CD4-positive, alpha-beta T cell treated with Interleukin-6 at 100 ng/mL for 8 hours (primary cell): ENCODE measurements around the gene PROCA1.
"Not testable (repeated sequence)": the region's sequence is repeated elsewhere in the genome, so short reads cannot be mapped to it uniquely, and the experiment has no call there.

Experiments
- DNase-seq: peaks from one replicate; pipeline ENCODE4 v3.0.0-alpha.2; 2020; ENCODE audit warnings: mixed read lengths, low spot score

PROCA1 gene

DNA sequence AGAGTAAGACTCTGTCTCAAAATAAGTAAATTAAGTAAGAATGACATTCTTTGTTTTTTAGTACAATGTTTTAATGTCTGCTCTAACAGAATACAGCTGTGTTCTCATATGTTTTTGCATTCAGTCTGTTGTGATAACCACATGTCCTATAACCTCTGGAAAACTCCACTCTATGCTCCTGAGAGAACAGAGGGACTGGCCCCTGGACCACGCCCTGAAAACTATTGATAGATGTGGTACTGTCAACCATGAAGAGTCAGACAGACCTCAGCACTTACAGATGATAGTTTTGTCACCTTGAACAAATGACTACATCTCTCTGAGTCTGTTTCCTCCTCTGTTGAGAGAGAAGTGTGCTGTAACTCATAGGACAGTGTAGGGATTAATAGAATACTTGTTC, 41.8 kb downstream of the PROCA1 start:
- DNase-seq: no peak

DNA sequence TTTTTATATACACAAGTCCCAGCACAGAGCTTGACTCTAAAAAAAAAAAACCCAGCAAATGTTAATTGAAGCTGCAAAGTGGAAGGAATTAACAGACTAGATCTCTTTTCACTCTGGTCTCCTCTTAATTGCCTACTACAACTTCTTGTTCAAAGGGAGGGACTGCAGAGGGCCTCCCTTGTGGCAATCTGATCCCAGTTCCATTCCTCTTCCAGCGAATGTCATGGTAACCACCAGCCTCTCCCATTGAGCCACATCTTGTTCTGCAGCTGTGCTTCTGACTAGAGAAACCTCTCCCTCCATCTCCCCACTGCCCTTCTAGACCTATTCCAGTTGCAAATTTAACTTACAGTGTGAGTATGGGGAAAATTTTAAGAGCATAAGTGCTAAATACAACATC, 43.8 kb downstream of the PROCA1 start:
- no peak for DNase-seq

DNA sequence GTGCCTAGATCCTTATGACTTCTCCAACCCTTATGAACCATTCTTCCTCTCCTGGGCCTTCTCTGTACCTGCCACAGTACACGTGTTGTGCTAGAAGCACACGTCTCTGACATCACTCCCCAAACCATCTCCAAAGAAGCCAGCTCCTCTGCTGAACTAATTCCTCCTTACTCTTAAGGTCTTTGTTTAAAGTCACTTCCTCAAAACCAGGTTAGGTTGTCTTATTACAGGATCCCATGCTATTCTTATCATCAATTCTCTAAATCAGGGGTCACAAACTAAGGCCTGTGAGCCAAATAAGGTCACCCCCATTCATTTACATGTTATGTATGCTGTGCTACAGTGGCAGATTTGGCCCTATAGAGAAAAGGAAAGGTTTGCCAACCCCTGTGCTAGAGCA, 45.7 kb downstream of the PROCA1 start:
- DNase-seq: no peak

DNA sequence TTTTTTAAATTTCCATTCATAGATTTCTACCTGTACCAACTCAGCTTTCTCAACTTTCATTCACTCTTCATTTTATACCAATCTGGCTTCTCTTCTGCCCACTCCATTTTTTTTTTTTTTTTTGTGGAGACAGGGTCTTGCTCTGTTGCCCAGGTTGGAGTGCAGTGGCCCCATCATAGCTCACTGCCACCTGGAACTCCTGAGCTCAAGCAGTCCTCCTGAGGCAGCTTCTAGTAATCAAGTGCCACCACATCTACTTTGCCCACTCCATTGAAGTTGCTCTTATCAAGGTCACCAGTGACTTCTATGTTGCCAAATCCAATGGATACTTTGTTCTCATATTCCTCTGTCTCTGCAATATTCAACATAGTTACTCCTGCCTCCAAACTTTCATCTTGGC, 48.0 kb downstream of the PROCA1 start:
- no peak for DNase-seq

DNA sequence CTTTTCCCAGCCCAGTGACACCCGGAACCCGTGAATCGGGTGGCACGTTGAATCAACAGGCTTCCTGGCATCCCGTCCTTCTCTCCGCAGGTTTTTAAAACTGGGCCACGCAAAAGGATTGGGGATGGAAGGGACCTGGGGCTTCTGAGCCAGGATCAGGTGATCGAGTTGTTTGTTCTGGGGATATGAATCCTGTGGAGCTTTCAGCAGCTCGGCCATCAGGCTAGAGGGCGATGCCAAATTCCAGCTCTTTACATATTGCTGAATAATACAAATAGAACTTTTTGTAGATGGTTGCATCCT, 49.2 kb downstream of the PROCA1 start:
- no peak for DNase-seq

DNA sequence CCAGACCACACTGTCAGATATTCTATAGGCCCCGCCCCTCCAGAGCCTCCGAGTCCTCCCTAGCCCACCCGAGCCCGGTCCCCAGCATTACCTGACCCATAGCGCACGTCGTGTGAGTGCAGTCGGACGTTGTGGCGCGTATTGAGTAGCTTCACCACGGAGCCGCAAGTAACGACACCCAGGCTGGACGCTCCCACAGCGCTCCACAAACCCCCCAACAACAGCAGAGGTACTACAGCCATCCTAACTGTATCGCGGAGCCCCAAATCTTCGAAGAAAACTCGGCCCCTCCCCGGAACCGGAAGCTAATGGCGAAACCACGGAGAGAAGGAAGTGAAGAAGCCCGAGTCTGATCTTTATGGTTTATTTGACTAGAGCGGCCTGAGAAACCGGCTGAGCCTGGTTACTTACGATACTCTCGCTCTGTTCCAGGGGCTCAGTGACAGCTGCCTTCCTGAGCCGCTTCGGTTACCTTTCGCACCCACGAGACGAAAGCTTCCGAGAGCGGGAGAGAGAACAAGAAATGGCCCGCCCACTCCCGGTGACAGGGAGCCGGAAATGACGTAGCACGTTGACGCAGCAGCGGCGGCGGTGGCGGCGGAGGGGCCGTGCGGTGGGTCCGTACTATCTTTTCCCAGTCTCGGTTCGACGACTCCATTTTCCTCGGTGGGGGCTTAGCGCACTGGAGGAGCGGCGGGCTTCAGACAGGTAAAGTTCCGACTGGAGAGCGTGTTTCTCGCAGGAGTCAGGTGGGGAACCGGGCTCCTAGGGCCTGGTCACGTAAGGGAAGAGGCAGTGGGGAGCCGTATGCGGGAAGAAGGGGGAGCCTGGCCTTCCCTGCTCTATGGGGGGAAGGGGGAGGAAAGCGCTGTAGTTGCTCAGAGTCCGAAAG, 49.8 kb downstream of the PROCA1 start, which contains the start of the genes SDF2 and SUPT6H:
SDF2 (minus strand) TSS at position 272 of the 892 bp plus-strand sequence; CDS start at position 242, 30 bp downstream.
SUPT6H (plus strand) TSS at position 571 of the 892 bp plus-strand sequence. CDS start 11,197 bp downstream, outside the sequence.
- DNase-seq: peak; percentile 87

DNA sequence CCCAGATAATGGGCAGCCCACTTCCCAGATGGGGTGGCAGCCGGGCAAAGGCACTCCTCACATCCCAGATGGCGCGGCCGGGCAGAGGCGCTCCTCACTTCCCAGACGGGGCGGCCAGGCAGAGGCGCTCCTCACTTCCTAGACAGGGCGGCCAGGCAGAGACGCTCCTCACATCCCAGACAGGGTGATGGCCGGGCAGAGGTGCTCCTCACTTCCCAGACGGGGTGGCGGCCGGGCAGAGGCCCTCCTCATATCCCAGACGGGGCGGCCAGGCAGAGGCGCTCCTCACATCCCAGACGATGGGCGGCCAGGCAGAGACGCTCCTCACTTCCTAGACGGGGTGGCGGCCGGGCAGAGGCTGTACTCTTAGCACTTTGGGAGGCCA, 52.2 kb downstream of the PROCA1 start:
- not testable (repeated sequence) for DNase-seq

DNA sequence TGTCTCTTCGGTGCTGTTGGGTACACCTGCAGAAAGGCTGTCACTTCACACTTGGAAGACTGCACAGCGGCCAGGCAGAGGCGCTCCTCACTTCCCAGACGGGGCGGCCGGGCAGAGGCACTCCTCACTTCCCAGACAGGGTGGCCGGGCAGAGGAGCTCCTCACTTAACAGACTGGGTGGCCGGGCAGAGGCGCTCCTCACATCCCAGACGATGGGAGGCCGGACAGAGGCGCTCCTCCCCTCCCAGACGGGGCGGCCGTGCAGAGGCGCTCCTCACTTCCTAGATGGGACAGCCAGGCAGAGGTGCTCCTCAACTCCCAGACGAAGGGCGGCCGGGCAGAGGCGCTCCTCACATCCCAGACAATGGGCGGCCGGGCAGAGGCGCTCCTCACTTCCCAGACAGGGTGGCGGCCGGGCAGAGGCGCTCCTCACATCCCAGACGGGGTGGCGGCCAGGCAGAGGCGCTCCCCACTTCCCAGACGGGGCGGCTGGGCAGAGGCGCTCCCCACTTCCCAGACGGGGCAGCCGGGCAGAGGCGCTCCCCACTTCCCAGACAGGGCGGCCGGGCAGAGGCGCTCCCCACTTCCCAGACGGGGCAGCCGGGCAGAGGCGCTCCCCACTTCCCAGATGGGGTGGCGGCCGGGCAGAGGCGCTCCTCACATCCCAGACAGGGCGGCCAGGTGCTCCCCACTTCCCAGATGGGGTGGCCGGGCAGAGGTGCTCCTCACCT, 52.8 kb downstream of the PROCA1 start:
- DNase-seq: not testable (repeated sequence)

DNA sequence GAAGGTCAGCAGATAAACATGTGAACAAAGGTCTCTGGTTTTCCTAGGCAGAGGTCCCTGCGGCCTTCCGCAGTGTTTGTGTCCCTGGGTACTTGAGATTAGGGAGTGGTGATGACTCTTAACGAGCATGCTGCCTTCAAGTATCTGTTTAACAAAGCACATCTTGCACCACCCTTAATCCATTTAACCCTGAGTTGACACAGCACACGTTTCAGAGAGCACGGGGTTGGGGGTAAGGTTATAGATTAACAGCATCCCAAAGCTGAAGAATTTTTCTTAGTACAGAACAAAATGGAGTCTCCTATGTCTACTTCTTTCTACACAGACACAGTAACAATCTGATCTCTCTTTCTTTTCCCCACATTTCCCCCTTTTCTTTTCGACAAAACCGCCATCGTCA, 53.3 kb downstream of the PROCA1 start:
- DNase-seq: not testable (repeated sequence)

DNA sequence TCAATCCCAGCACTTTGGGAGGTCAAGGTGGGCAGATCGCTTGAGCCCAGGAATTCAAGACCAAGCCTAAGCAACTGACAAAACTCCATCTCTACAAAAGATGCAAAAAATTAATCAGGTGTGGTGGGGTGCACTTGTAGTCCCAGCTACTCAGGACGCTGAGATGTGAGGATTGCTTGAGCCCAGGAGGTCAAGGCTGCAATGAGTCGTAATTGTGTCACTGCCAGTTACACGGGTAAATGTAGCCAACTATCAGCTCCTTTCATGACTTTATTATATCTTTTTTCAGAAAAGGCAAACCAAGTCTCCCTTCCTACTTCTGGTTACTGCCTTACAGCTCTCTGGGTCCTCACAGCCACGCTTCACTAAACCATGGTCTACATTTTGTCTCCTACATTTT, 53.9 kb downstream of the PROCA1 start:
- no peak for DNase-seq

DNA sequence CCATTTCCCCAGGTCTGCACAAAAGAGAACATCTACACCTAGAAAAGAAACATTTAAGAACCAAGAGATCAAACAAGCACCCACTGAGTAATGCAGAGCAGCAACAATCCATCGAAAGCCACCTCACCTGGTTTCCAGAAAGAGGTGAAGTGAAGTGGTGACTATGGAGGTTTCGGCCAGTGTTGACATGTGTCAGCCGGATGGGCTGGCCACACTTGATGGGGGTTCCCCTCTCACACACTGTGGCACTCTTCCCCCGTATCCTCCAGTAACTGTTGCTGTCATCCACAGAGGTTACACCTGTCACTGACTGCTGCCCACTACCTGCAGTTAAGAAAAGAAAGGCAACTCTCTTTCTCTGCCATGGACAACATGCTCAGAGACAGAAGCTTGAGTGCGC, 56.5 kb downstream of the PROCA1 start:
- no peak for DNase-seq
